Endothelial cell of umbilical vein (primary cell): ENCODE results near the gene CNTNAP2. TPM values are rescaled to one million over a fixed set of nuclear protein-coding genes. Genes with fewer than 3 reads are reported as not detected.
"Not testable (repeated sequence)": the region's sequence is repeated elsewhere in the genome, so short reads cannot be mapped to it uniquely, and the experiment has no call there.

Experiments
- BruUV-seq: library from RNA; stranded (reverse); fragments of 400-500 nt; replicated peaks from 2 replicates; lab custom pipeline; 2021; lab: Mats Ljungman, UMichigan
- CTCF ChIA-PET: fragments of 300-600, 350-600 bp; sonication (Branson Sonifier 250); formaldehyde crosslinking; loops from one replicate; lab custom pipeline; 2021; ENCODE audit warnings: antibody characterized with exemption, inconsistent platforms; lab: Charles Lee
- POLR2A ChIA-PET: fragments of 300-600, 350-600 bp; sonication (Branson Sonifier 250); formaldehyde crosslinking; loops from one replicate; lab custom pipeline; 2021; ENCODE audit warnings: antibody characterized with exemption, inconsistent platforms; lab: Charles Lee
- DNase-seq: peaks from one replicate; pipeline ENCODE4 v3.0.0-alpha.2; 2011; ENCODE audit warnings: low read depth, low spot score
- FAIRE-seq: peaks from 2 replicates; lab custom pipeline; 2011; peaks lifted over from hg19 to GRCh38; lab: Jason Lieb, UNC
- H2AFZ ChIP-seq: 2 replicates; pipeline ENCODE4 v1.6.0; 2012; ENCODE audit warnings: low read depth, low read length, control low read depth, inconsistent platforms
- H3K27ac ChIP-seq: 2 replicates; pipeline ENCODE4 v1.5.1; 2011; ENCODE audit warnings: low read depth, mild to moderate bottlenecking, control low read depth, low read length, moderate library complexity; ENCODE audit not compliant: insufficient read depth
- H3K27me3 ChIP-seq, 2 experiments: 2 replicates each; pipeline versions ENCODE4 v1.6.0 to v1.6.1; 2011; ENCODE audit warnings: low read length in 2 of 2, mixed read lengths in 1 of 2; ENCODE audit not compliant: control insufficient read depth in 2 of 2, insufficient read depth in 2 of 2
- H3K36me3 ChIP-seq, 2 experiments: 2 replicates in 1 of 2; 3 replicates in 1 of 2; pipeline ENCODE4 v1.5.1; 2011; ENCODE audit warnings: low read length in 2 of 2, mild to moderate bottlenecking in 1 of 2, moderate library complexity in 1 of 2; ENCODE audit not compliant: control insufficient read depth in 2 of 2, insufficient read depth in 2 of 2; ENCODE audit errors: extremely low read depth in 1 of 2
- H3K4me1 ChIP-seq: 3 replicates; pipeline ENCODE4 v1.5.1; 2011; ENCODE audit warnings: mild to moderate bottlenecking, low read length; ENCODE audit not compliant: control insufficient read depth, insufficient read depth; ENCODE audit errors: extremely low read depth
- H3K4me2 ChIP-seq: 2 replicates; pipeline ENCODE4 v1.6.1; 2011; ENCODE audit warnings: low read length, control low read depth, mixed read lengths; ENCODE audit not compliant: insufficient read depth
- H3K4me3 ChIP-seq, 3 experiments: fragments of 200-600 bp in 1 of 3; sonication (generic), shearing (Covaris generic) in 1 of 3; replicated peaks in 1 of 3; 2 replicates each; pipeline ENCODE4 v1.5.1; 2011 to 2016; ENCODE audit warnings: control low read depth in 3 of 3, low read length in 3 of 3, mild to moderate bottlenecking in 2 of 3, inconsistent platforms in 1 of 3, low read depth in 1 of 3, moderate library complexity in 1 of 3; ENCODE audit not compliant: insufficient read depth in 1 of 3
- H3K79me2 ChIP-seq: 2 replicates; pipeline ENCODE4 v1.6.0; 2012; ENCODE audit warnings: low read length, inconsistent platforms; ENCODE audit not compliant: control insufficient read depth, insufficient read depth
- H3K9ac ChIP-seq: replicated peaks from 2 replicates; pipeline ENCODE3; 2011; ENCODE audit warnings: low read length, control low read depth; ENCODE audit not compliant: insufficient read depth; ENCODE audit errors: extremely low read depth
- H3K9me1 ChIP-seq: replicated peaks from 3 replicates; pipeline ENCODE4 v1.6.0; 2011; ENCODE audit warnings: mild to moderate bottlenecking, low read length; ENCODE audit not compliant: control insufficient read depth, insufficient read depth; ENCODE audit errors: extremely low read depth
- H3K9me3 ChIP-seq: replicated peaks from 2 replicates; pipeline ENCODE4 v1.5.1; 2012; ENCODE audit warnings: low read length, inconsistent platforms; ENCODE audit not compliant: control insufficient read depth, insufficient read depth
- H4K20me1 ChIP-seq: replicated peaks from 2 replicates; pipeline ENCODE3; 2011; ENCODE audit warnings: mild to moderate bottlenecking, low read length; ENCODE audit not compliant: control insufficient read depth, insufficient read depth; ENCODE audit errors: extremely low read depth
- CTCF ChIP-seq, 2 donors: IDR thresholded peaks; 1 replicate in 1 of 2; 2 replicates in 1 of 2; pipeline ENCODE4 v1.5.1; 2011; ENCODE audit warnings: low read length in 2 of 2, mild to moderate bottlenecking in 2 of 2, moderate library complexity in 2 of 2, control low read depth in 1 of 2, inconsistent platforms in 1 of 2, low read depth in 1 of 2; ENCODE audit not compliant: insufficient read depth in 1 of 2; ENCODE audit errors: extremely low read depth in 1 of 2
- EZH2 ChIP-seq: IDR thresholded peaks from 2 replicates; pipeline ENCODE4 v1.6.1; 2012; ENCODE audit warnings: borderline replicate concordance, low read depth, mild to moderate bottlenecking, moderate library complexity, low read length, inconsistent platforms; ENCODE audit not compliant: severe bottlenecking
- FOS ChIP-seq: IDR thresholded peaks from 2 replicates; pipeline ENCODE4 v1.6.1; 2011; ENCODE audit warnings: mild to moderate bottlenecking, low read length, moderate library complexity, borderline replicate concordance; ENCODE audit not compliant: insufficient read depth
- GATA2 ChIP-seq: IDR thresholded peaks from 2 replicates; pipeline ENCODE4 v1.7.0; 2011; ENCODE audit warnings: low read depth, mild to moderate bottlenecking, moderate library complexity, mixed read lengths, low read length; ENCODE audit not compliant: insufficient read length, insufficient read depth
- JUN ChIP-seq: IDR thresholded peaks from 2 replicates; pipeline ENCODE4 v1.6.1; 2011; ENCODE audit warnings: borderline replicate concordance, low read depth; ENCODE audit not compliant: insufficient read length, insufficient read depth
- MAX ChIP-seq: IDR thresholded peaks from 2 replicates; pipeline ENCODE4 v1.6.1; 2011; ENCODE audit not compliant: insufficient read depth, insufficient read length
- MYC ChIP-seq: IDR thresholded peaks from one replicate; pipeline ENCODE4 v1.6.1; 2011; ENCODE audit warnings: mild to moderate bottlenecking, low read depth, low read length
- POLR2A ChIP-seq: IDR thresholded peaks from 2 replicates; pipeline ENCODE4 v1.6.1; 2012; ENCODE audit warnings: low read depth, mild to moderate bottlenecking, control low read depth, low read length
- POLR2AphosphoS5 ChIP-seq: IDR thresholded peaks from 2 replicates; pipeline ENCODE4 v1.6.1; 2012; ENCODE audit warnings: low read depth, mild to moderate bottlenecking, control low read depth, low read length, moderate library complexity; ENCODE audit not compliant: insufficient read depth
- dilution Hi-C: fragments of 300-500 bp; cut with MboI; formaldehyde crosslinking; loops from one replicate; pipeline ENCODE4 v1.15.0; 2019; ENCODE audit warnings: low sequenced_read_pairs; ENCODE audit not compliant: extremely low pct_ligation_motif_present
- intact Hi-C: fragments of 100-400 bp; cut with micrococcal nuclease; formaldehyde crosslinking; loops from one replicate; pipeline ENCODE4 v1.10.0; 2022
- polyA plus RNA-seq, 4 experiments: library from polyadenylated mRNA; depleted of rRNA in 3 of 4; stranded (reverse) in 3 of 4; unstranded in 1 of 4; fragments of >200 nt; gene quantifications; 2 replicates each; pipeline versions ENCODE4 v1.2.1 to v1.2.3, GENCODE V29; 2011 to 2012; ENCODE audit warnings: missing spikeins in 1 of 4
- total RNA-seq: library from RNA; stranded (reverse); gene quantifications from 2 replicates; pipeline ENCODE4 v1.2.3, GENCODE V29; 2021

CNTNAP2 gene
- total and polyA plus RNA-seq, 2 donors (not counting 3 experiments of a cell fraction or from before 2014, with no cell fraction given) = not detected

GRCh38 chr7:147106746-147107145 is 990.1 kb downstream of the CNTNAP2 start:
- H2AFZ ChIP-seq = no peak overlapping the region
- intact Hi-C loops = no loop called here
- DNase-seq (no peak), FAIRE-seq (no peak)
- H3K79me2 ChIP-seq = no peaks in the 10 kb centered on the region
- no peaks in the 10 kb centered on the region for H3K9me1 ChIP-seq
- H3K9ac ChIP-seq = no peak overlapping the region
- H3K27ac ChIP-seq = no peak overlapping the region
- H3K4me3 ChIP-seq = no peak overlapping the region
- H3K4me2 ChIP-seq = no peak overlapping the region
- no peaks in the 10 kb centered on the region for H3K27me3 ChIP-seq
- no TSS peak for BruUV-seq
- dilution Hi-C loops = no loop called here
- no peaks in the 10 kb centered on the region for H3K4me1 ChIP-seq
- H4K20me1 ChIP-seq = no peaks in the 10 kb centered on the region
- CTCF ChIA-PET = no interaction called here
- POLR2A ChIA-PET = no interaction called here
- TF ChIP-seq MAX (no peak), GATA2 (no peak), CTCF (IDR thresholded peaks at IDR 0.05; ENCODE audit: extremely low read depth in 1 of 2, insufficient read depth in 1 of 2, low read depth in 1 of 2, low read length in 2 of 2) (no peak), EZH2 (no peak), MYC (no peak), POLR2AphosphoS5 (no peak), POLR2A (no peak), JUN (no peak), FOS (no peak)
- no peaks in the 10 kb centered on the region for H3K9me3 ChIP-seq
- H3K36me3 ChIP-seq = no peaks in the 10 kb centered on the region

- DNase-seq, H3K27ac ChIP-seq, H3K9me1 ChIP-seq, H4K20me1 ChIP-seq, POLR2A ChIA-PET, dilution Hi-C loops, CTCF ChIA-PET, intact Hi-C loops, H3K9me3 ChIP-seq, H2AFZ ChIP-seq, H3K9ac ChIP-seq, H3K4me2 ChIP-seq, H3K36me3 ChIP-seq, H3K4me1 ChIP-seq, FAIRE-seq, H3K27me3 ChIP-seq, H3K79me2 ChIP-seq, H3K4me3 ChIP-seq, BruUV-seq: not testable (repeated sequence)
Measured at GRCh38 chr7:147114525-147114924, 997.9 kb downstream of the CNTNAP2 start.
